ENCODE data around the gene GRID1. TPM values are rescaled to one million over a fixed set of nuclear protein-coding genes. Genes with fewer than 3 reads are reported as not detected.
"Not testable (repeated sequence)": the region's sequence is repeated elsewhere in the genome, so short reads cannot be mapped to it uniquely, and the experiment has no call there.

The GRID1 gene
- total RNA-seq, 2 donors from 2014 or later = 0.27 to 0.85 TPM

GRCh38 chr10:86178401-86179152, 188.0 kb downstream of the GRID1 start:
- H3K4me3 ChIP-seq = no peak overlapping the region
- no peak overlapping the region for H3K27ac ChIP-seq
- H3K9me3 ChIP-seq = no peaks in the 10 kb centered on the region
- TF ChIP-seq CTCF (IDR thresholded peaks at IDR 0.05) = peak; percentile 18
- H3K36me3 ChIP-seq = no peaks in the 10 kb centered on the region
- no peaks in the 10 kb centered on the region for H3K4me1 ChIP-seq (ENCODE audit: control insufficient read depth in 1 of 2, low read depth in 2 of 2)
- ATAC-seq (ENCODE audit: insufficient number of reproducible peaks, low FRiP score, low read depth) (no peak), DNase-seq (ENCODE audit: low spot score) (no peak)
- no peaks in the 10 kb centered on the region for H3K27me3 ChIP-seq (replicated peaks; ENCODE audit: insufficient read depth)

- no peak overlapping the region for H3K27ac ChIP-seq
- no peak for DNase-seq (ENCODE audit: low spot score)
- no peak for ATAC-seq (ENCODE audit: insufficient number of reproducible peaks, low FRiP score, low read depth)
- H3K4me1 ChIP-seq (ENCODE audit: control insufficient read depth in 1 of 2, low read depth in 2 of 2) = no peaks in the 10 kb centered on the region
- no peaks in the 10 kb centered on the region for H3K27me3 ChIP-seq (replicated peaks; ENCODE audit: insufficient read depth)
- no peaks in the 10 kb centered on the region for H3K9me3 ChIP-seq
- H3K4me3 ChIP-seq = no peak overlapping the region
- TF ChIP-seq CTCF (IDR thresholded peaks at IDR 0.05) = no peak
- H3K36me3 ChIP-seq = no peaks in the 10 kb centered on the region
Measured at GRCh38 chr10:86177537-86178155, 188.9 kb downstream of the GRID1 start.

GRCh38 chr10:86176850-86177536, 189.6 kb downstream of the GRID1 start:
- Histone ChIP-seq H3K4me3 (no peak overlapping the region), H3K4me1 (ENCODE audit: control insufficient read depth in 1 of 2, low read depth in 2 of 2) (no peaks in the 10 kb centered on the region), H3K27ac (no peak overlapping the region), H3K36me3 (no peaks in the 10 kb centered on the region), H3K9me3 (no peaks in the 10 kb centered on the region), H3K27me3 (replicated peaks; ENCODE audit: insufficient read depth) (no peaks in the 10 kb centered on the region)
- ATAC-seq (ENCODE audit: insufficient number of reproducible peaks, low FRiP score, low read depth) (no peak), DNase-seq (ENCODE audit: low spot score) (no peak)
- TF ChIP-seq CTCF (IDR thresholded peaks at IDR 0.05) = no peak

GRCh38 chr10:86175476-86175875, 191.1 kb downstream of the GRID1 start:
- not testable (repeated sequence) for H3K4me1 ChIP-seq (ENCODE audit: control insufficient read depth in 1 of 2, low read depth in 2 of 2); DNase-seq (ENCODE audit: low spot score); H3K27me3 ChIP-seq (replicated peaks; ENCODE audit: insufficient read depth); H3K9me3 ChIP-seq; H3K4me3 ChIP-seq; H3K36me3 ChIP-seq; ATAC-seq (ENCODE audit: insufficient number of reproducible peaks, low FRiP score, low read depth); H3K27ac ChIP-seq

- TF ChIP-seq CTCF (IDR thresholded peaks at IDR 0.05) = no peak
- no peaks in the 10 kb centered on the region for H3K36me3 ChIP-seq
- no peaks in the 10 kb centered on the region for H3K9me3 ChIP-seq
- ATAC-seq (ENCODE audit: insufficient number of reproducible peaks, low FRiP score, low read depth) = no peak
- no peaks in the 10 kb centered on the region for H3K4me1 ChIP-seq (ENCODE audit: control insufficient read depth in 1 of 2, low read depth in 2 of 2)
- no peak overlapping the region for H3K4me3 ChIP-seq
- H3K27ac ChIP-seq = no peak overlapping the region
- DNase-seq (ENCODE audit: low spot score) = no peak
- H3K27me3 ChIP-seq (replicated peaks; ENCODE audit: insufficient read depth) = no peaks in the 10 kb centered on the region
Measured at GRCh38 chr10:86172301-86172700, 194.3 kb downstream of the GRID1 start.
